B cell (primary cell): ENCODE measurements around the gene CCDC136. TPM values are rescaled to one million over a fixed set of nuclear protein-coding genes. Genes with fewer than 3 reads are reported as not detected.
A peak's percentile ranks its signal among the peaks of the same experiment; 100 is the strongest.

ENCODE experiments used
- ATAC-seq: fragments of 200-7000 bp; cut with Tn5 transposase; one replicate; pipeline ENCODE4 v1.10.0; 2021; ENCODE audit warnings: low read depth, mild to moderate bottlenecking, moderate number of reproducible peaks, moderate library complexity
- CTCF ChIA-PET: fragments of 350-600 bp; sonication (Branson Sonifier 250); formaldehyde crosslinking; loops from one replicate; lab custom pipeline; 2021; ENCODE audit warnings: antibody characterized with exemption, inconsistent platforms; lab: Charles Lee
- POLR2A ChIA-PET: fragments of 350-600 bp; sonication (Branson Sonifier 250); formaldehyde crosslinking; loops from one replicate; lab custom pipeline; 2021; ENCODE audit warnings: antibody characterized with exemption; lab: Charles Lee
- DNase-seq: peaks from one replicate; pipeline ENCODE4 v3.0.0; 2013
- H2AFZ ChIP-seq: 2 replicates; pipeline ENCODE4 v1.6.1; 2012; ENCODE audit warnings: mild to moderate bottlenecking, low read depth, low read length; ENCODE audit not compliant: insufficient read depth, poor library complexity, severe bottlenecking
- H3K27ac ChIP-seq, 2 donors: 1 replicate in 1 of 2; 2 replicates in 1 of 2; pipeline ENCODE4 v1.5.1; 2012 to 2013; ENCODE audit warnings: low read length in 2 of 2, mild to moderate bottlenecking in 2 of 2, moderate library complexity in 1 of 2
- H3K27me3 ChIP-seq, 4 experiments: fragments of 200-600 bp in 1 of 4; sonication (generic) in 1 of 4; replicated peaks in 1 of 4; 1 replicate in 2 of 4; 2 replicates in 2 of 4; pipeline versions ENCODE4 v1.6.1 to v1.7.0; 2013 to 2016; ENCODE audit warnings: low read length in 3 of 4, mild to moderate bottlenecking in 2 of 4, mixed read lengths in 1 of 4, moderate library complexity in 1 of 4; ENCODE audit not compliant: insufficient read depth in 4 of 4, control insufficient read depth in 3 of 4; ENCODE audit errors: control extremely low read depth in 1 of 4
- H3K36me3 ChIP-seq, 2 experiments: replicated peaks in 1 of 2; 1 replicate in 1 of 2; 2 replicates in 1 of 2; pipeline versions ENCODE4 v1.6.1 to v1.7.1; 2013; ENCODE audit warnings: low read length in 1 of 2; ENCODE audit not compliant: insufficient read depth in 2 of 2, control insufficient read depth in 1 of 2; ENCODE audit errors: control extremely low read depth in 1 of 2, extremely low read depth in 1 of 2
- H3K4me1 ChIP-seq, 2 donors: fragments of 200-600 bp in 1 of 2; sonication (generic) in 1 of 2; 1 replicate in 1 of 2; 2 replicates in 1 of 2; pipeline versions ENCODE4 v1.5.1 to v1.6.1; 2013 to 2017; ENCODE audit warnings: low read length in 2 of 2; ENCODE audit not compliant: control insufficient read depth in 2 of 2, insufficient read depth in 2 of 2
- H3K4me2 ChIP-seq: replicated peaks from 2 replicates; pipeline ENCODE3; 2012; ENCODE audit warnings: mild to moderate bottlenecking, low read depth, low read length; ENCODE audit not compliant: poor library complexity, severe bottlenecking
- H3K4me3 ChIP-seq, 5 experiments: fragments of 200-600 bp in 1 of 5; sonication (generic) in 1 of 5; 1 replicate in 3 of 5; 2 replicates in 2 of 5; pipeline versions ENCODE4 v1.5.1 to v1.7.0; 2011 to 2016; ENCODE audit warnings: low read length in 4 of 5, mild to moderate bottlenecking in 4 of 5, low read depth in 2 of 5, control low read depth in 1 of 5, moderate library complexity in 1 of 5; ENCODE audit not compliant: insufficient read depth in 1 of 5; ENCODE audit errors: control extremely low read depth in 1 of 5, extremely low read depth in 1 of 5
- H3K79me2 ChIP-seq: fragments of 200-600 bp; sonication (generic); one replicate; pipeline ENCODE4 v1.6.0; 2016; ENCODE audit warnings: low read length; ENCODE audit not compliant: control insufficient read depth, insufficient read depth
- H3K9ac ChIP-seq: fragments of 200-600 bp; sonication (generic); 2 replicates; pipeline ENCODE4 v1.6.1; 2017; ENCODE audit warnings: mild to moderate bottlenecking, low read length, moderate library complexity
- H3K9me3 ChIP-seq, 3 donors: one replicate each; pipeline versions ENCODE4 v1.6.1 to v1.7.1; 2013; ENCODE audit warnings: low read length in 2 of 3; ENCODE audit not compliant: control insufficient read depth in 2 of 3, insufficient read depth in 1 of 3; ENCODE audit errors: control extremely low read depth in 1 of 3
- H4K20me1 ChIP-seq: 2 replicates; pipeline ENCODE4 v1.6.0; 2012; ENCODE audit warnings: mild to moderate bottlenecking, low read length; ENCODE audit not compliant: insufficient read depth, control insufficient read depth, poor library complexity, severe bottlenecking
- H3K27ac Mint-ChIP-seq: one replicate; pipeline ENCODE4 v1.8.0; 2021; ENCODE audit warnings: mixed read lengths
- H3K27me3 Mint-ChIP-seq: one replicate; pipeline ENCODE4 v1.8.0; 2021; ENCODE audit warnings: mixed read lengths
- H3K4me1 Mint-ChIP-seq: one replicate; pipeline ENCODE4 v1.8.0; 2021; ENCODE audit warnings: mixed read lengths
- H3K4me3 Mint-ChIP-seq: one replicate; pipeline ENCODE4 v1.8.0; 2021; ENCODE audit warnings: mixed read lengths
- H3K9me3 Mint-ChIP-seq: one replicate; pipeline ENCODE4 v1.8.0; 2022; ENCODE audit warnings: mixed read lengths; ENCODE audit not compliant: insufficient read depth
- EZH2 ChIP-seq: IDR thresholded peaks from 2 replicates; pipeline ENCODE4 v1.6.1; 2012; ENCODE audit warnings: borderline replicate concordance, low read depth, mild to moderate bottlenecking, moderate library complexity, low read length; ENCODE audit not compliant: insufficient read depth, poor library complexity, severe bottlenecking
- WGBS: methylation state at CpG from one replicate; pipeline ENCODE4 v1.1.5; 2013; ENCODE audit warnings: missing lambda C conversion rate; ENCODE audit not compliant: insufficient coverage; 5-methylcytosine and 5-hydroxymethylcytosine counted together
- intact Hi-C: fragments of 100-400 bp; cut with micrococcal nuclease; formaldehyde crosslinking; loops from one replicate; pipeline ENCODE4 v1.10.0; 2022
- polyA plus RNA-seq: library from polyadenylated mRNA; depleted of rRNA; stranded (reverse); fragments of >200 nt; gene quantifications from 2 replicates; pipeline ENCODE4 v1.2.3, GENCODE V29; 2012
- total RNA-seq, 2 donors: library from RNA; stranded (reverse); fragments of 120-200 nt in 1 of 2; gene quantifications; 1 replicate in 1 of 2; 2 replicates in 1 of 2; pipeline versions ENCODE4 v1.2.3 to v1.2.4, GENCODE V29; 2013 to 2022
- TF ChIP-seq, protein P1 (sequence below): fragments of 200-600 bp; IDR thresholded peaks from one replicate; pipeline ENCODE4 v1.8.0; 2022; ENCODE audit warnings: antibody characterized with exemption, mild to moderate bottlenecking

CCDC136 gene
- total and polyA plus RNA-seq, 2 donors (not counting 1 experiment from before 2014, with no cell fraction given), result 2.2 to 13.9 TPM

DNA sequence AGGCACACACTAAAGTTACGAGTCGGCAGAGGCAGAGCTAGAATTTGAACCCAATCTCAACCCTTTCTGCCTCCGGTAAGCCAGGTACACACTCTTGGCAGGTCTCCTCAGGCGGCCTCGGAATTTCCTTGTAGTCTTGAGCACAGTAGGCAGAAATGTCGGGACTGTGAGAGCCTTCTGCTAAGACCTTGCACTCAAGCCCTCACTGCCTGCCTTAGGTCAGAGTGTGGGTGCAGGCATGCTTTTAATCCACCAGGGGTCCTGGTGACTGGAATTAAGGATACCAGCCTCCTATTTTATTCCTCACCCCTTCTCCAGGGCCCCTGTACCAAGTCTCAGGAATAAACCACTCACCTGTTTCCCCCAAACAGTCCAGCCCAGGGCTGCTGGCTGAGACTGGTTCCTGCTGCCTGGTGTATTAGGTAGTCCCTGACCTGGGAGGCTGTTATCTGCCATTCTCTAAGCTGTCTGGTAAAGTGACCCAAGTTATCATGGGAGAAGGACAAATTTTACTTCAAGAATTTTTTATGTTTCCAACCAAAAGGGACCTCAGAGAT lies 71.7 kb downstream of the CCDC136 start:
- Histone ChIP-seq H3K4me1 (peaks cover 12 to 21% of the 10 kb centered on the region in 2 donors), H3K36me3 (peaks cover 0 to 18% of the 10 kb centered on the region in 2 experiments), H3K4me3 (peak overlapping the region; percentile 77 to 99 (median 97)), H3K9me3 (no peaks in the 10 kb centered on the region), H3K9ac (peak overlapping the region; percentile 98), H4K20me1 (peaks cover 26% of the 10 kb centered on the region), H3K27me3 (peaks cover 0 to 3% (median 0%) of the 10 kb centered on the region in 4 experiments), H3K4me2 (peak overlapping the region; percentile 90), H2AFZ (peak overlapping the region; percentile 68), H3K79me2 (peaks cover 37% of the 10 kb centered on the region), H3K27ac (peak overlapping the region; percentile 95)
- DNase-seq, result no peak
- Mint-ChIP-seq H3K27ac (peak overlapping the region; percentile 97), H3K4me1 (peaks cover 48% of the 10 kb centered on the region), H3K4me3 (peak overlapping the region; percentile 97), H3K27me3 (no peaks in the 10 kb centered on the region), H3K9me3 (no peaks in the 10 kb centered on the region)
- ATAC-seq, result no peak
- POLR2A ChIA-PET, result interaction anchor here (0.7 to 1.4 kb wide), 3 partner anchors 20 to 125 kb away, joined by 3 to 6 read pairs (median 4); no protein-coding TSS in a partner anchor
- 1% methylated on average over 6 of the region's 6 CpGs for WGBS
- CTCF ChIA-PET, result interaction anchor here (0.6 to 3.0 kb wide), 14 partner anchors 11 to 436 kb away, joined by 3 to 17 read pairs (median 4); no protein-coding TSS in a partner anchor
- intact Hi-C loops, result loop anchor here (2.0 kb wide), 4 partner anchors 73 to 639 kb away; partner anchors contain the start of genes CALU, CCDC136 and SMKR1
- no peak for TF ChIP-seq EZH2
- TF ChIP-seq, protein P1, sequence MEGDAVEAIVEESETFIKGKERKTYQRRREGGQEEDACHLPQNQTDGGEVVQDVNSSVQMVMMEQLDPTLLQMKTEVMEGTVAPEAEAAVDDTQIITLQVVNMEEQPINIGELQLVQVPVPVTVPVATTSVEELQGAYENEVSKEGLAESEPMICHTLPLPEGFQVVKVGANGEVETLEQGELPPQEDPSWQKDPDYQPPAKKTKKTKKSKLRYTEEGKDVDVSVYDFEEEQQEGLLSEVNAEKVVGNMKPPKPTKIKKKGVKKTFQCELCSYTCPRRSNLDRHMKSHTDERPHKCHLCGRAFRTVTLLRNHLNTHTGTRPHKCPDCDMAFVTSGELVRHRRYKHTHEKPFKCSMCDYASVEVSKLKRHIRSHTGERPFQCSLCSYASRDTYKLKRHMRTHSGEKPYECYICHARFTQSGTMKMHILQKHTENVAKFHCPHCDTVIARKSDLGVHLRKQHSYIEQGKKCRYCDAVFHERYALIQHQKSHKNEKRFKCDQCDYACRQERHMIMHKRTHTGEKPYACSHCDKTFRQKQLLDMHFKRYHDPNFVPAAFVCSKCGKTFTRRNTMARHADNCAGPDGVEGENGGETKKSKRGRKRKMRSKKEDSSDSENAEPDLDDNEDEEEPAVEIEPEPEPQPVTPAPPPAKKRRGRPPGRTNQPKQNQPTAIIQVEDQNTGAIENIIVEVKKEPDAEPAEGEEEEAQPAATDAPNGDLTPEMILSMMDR, result peak; percentile 55

DNA sequence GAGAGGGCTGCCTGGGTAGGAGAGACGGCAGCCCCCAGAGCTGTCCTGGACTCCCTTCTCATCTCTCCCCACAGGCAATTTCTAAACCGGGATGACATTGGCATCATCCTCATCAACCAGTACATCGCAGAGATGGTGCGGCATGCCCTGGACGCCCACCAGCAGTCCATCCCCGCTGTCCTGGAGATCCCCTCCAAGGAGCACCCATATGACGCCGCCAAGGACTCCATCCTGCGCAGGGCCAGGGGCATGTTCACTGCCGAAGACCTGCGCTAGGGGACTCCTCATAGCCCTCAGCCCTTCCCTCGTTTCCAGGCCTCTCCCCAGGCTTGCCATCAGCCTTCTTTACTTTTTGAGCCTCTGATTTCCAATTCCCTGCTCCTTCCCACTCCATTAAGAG lies 73.5 kb downstream of the CCDC136 start:
- Histone ChIP-seq H3K27ac (no peak overlapping the region), H3K9me3 (no peaks in the 10 kb centered on the region), H3K9ac (no peak overlapping the region), H3K36me3 (peaks cover 0 to 18% of the 10 kb centered on the region in 2 experiments), H3K79me2 (peaks cover 37% of the 10 kb centered on the region), H3K4me3 (no peak overlapping the region), H4K20me1 (peaks cover 40% of the 10 kb centered on the region), H2AFZ (no peak overlapping the region), H3K4me1 (peaks cover 25 to 30% of the 10 kb centered on the region in 2 donors), H3K27me3 (peaks cover 0 to 7% (median 3%) of the 10 kb centered on the region in 4 experiments), H3K4me2 (no peak overlapping the region)
- ChIA-PET POLR2A (no interaction called here), CTCF (interaction anchor here (3.0 kb wide), 1 partner anchor 18 kb away, joined by 17 read pairs; no protein-coding TSS in a partner anchor)
- DNase-seq (no peak), ATAC-seq (no peak)
- H3K4me3 Mint-ChIP-seq, result peak overlapping the region; percentile 3
- H3K4me1 Mint-ChIP-seq, result peaks cover 51% of the 10 kb centered on the region
- no peaks in the 10 kb centered on the region for H3K9me3 Mint-ChIP-seq
- H3K27ac Mint-ChIP-seq, result no peak overlapping the region
- peaks cover 4% of the 10 kb centered on the region for H3K27me3 Mint-ChIP-seq
- TF ChIP-seq EZH2, result no peak
- TF ChIP-seq, protein P1, result no peak
- WGBS, result 93% methylated on average over 12 of the region's 12 CpGs
- intact Hi-C loops, result no loop called here
